Stimulated activated CD4-positive, alpha-beta T cell treated with anti-CD3 and anti-CD28 coated beads, Interleukin-4, amount 100 ng/mL, for 24 hours (primary cell): ENCODE data around the gene SUN3.

Experiments
- DNase-seq: peaks from one replicate; pipeline ENCODE4 v3.0.0-alpha.2; 2020

SUN3 gene, protein sequence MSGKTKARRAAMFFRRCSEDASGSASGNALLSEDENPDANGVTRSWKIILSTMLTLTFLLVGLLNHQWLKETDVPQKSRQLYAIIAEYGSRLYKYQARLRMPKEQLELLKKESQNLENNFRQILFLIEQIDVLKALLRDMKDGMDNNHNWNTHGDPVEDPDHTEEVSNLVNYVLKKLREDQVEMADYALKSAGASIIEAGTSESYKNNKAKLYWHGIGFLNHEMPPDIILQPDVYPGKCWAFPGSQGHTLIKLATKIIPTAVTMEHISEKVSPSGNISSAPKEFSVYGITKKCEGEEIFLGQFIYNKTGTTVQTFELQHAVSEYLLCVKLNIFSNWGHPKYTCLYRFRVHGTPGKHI

GRCh38 chr7:48028938-48029337 is at the start of gene SUN3:
Gene SUN3, minus strand, starts transcription at chr7:48029107. Its CDS starts 169 bp downstream, at chr7:48028938.
- DNase-seq, result no peak

GRCh38 chr7:48078470-48078869 is 49.6 kb upstream of the SUN3 start:
- DNase-seq, result no peak

DNA sequence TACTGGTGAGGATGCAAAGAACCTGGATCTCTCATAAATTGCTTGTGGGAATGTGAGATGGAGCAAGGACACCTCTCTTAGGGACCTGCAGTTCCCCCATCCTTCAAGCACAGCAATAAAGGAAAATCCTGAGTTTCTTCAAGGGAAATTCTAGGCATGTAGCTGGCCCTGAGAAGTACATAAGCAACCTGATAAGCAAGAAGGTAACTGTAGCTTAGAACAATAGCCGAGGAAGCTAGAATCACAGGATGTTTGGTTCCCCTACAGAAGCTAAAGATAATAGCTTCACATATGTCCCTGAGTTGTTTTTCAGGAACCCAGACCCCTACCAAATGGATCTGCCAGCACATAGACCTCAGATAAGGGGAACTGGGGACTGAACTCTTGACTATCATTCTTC is 48.5 kb upstream of the SUN3 start:
- no peak for DNase-seq

- no peak for DNase-seq
These were observed 45.3 kb upstream of the SUN3 start for GRCh38 chr7:48074204-48074654.

DNA sequence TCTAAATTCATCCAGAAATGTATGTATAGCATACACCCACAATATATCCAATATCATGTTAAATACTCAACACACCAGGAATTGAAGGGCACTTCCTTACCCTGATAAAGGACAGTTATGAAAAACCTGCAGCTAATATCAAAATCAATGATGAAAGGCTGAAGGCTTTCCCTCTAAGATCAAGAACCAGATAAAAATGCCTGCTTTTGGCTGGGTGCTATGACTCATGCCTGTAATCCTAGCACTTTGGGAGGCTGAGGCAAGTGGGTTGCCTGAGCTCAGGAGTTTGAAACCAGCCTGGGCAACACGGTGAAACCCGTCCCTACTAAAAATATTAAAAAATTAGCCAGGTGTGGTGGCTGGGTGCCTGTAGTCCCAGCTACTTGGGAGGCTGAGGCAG is 38.6 kb upstream of the SUN3 start:
- DNase-seq, result no peak

- no peak for DNase-seq
These were observed 35.1 kb upstream of the SUN3 start for GRCh38 chr7:48063985-48064384.

DNA sequence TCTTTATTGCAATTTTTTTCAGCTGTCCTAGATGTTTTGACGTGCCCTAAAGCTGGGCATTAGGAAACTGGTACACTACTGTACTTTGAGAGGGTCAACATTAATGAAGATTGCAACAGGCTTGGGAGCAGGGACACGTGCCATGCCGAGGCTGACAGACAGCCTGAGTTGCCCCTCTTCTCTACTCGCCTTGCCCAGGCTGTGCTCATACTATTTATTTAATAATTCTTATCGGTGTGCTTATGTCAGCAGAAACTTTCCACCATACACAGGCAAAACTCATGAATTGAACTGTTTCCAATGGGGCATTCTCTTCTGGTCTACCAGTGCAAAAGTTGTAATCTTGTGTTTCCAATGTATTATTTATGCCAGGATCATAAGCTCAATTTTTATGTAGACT is 30.8 kb upstream of the SUN3 start:
- no peak for DNase-seq

- DNase-seq, result no peak
These were observed 30.1 kb upstream of the SUN3 start for GRCh38 chr7:48058990-48059389.

DNA sequence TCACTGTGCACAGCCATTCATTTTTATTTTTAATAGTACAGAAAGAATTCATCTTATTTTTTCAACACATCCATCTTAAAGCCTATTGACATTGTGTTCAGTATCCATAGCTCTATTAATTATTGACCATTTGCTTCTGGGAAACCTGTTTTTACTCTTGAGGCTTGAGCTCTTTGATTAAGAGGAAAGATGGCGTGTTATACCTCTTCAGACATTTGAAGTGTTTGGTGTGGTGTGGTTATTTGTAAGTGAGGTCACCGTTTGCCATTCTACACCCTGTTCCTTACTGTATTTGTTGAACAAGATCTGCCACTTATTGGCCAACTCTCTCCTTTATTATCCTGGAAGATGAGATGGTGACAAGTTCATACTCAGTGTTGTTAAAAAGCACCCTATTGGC is 24.8 kb upstream of the SUN3 start:
- no peak for DNase-seq

DNA sequence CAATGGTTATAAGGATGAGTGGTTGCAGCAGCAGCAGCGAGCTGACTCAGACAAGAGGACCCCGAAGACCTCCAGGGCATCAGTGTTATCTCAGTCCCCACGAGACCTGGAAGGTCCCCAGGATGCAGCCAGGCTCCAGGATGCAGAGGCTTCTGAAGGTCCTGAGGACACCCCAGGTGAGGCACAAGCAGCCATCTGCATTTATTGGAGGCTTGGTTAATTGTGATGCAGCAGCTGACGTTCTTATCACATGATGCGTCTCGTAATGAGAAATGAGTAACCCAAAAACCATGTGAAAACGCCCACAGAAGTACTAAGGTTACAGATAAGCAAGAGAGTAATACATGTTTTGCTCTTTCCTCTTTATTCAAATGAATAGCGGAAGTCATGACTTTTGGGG is 23.8 kb upstream of the SUN3 start:
- peak; percentile 41 for DNase-seq

GRCh38 chr7:48049850-48050249 is 20.9 kb upstream of the SUN3 start:
- no peak for DNase-seq

DNA sequence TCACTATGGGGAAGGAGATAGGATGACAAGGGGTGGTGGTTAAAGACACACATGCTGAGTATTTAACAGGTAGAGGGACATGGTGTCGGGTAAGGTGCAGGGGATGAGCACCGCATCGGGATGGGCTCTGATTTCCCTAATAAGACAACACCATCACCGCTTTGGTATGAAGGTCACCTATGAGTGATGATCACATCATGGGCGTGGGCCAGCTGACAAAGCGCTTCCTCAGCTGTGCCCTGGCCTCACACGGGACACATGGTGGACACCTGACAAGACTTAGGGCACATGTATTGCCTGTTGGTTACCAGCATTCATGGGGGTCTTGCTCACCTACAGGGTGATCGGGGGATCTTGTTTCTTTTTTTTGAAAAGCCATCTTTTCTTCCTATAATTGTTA is 19.2 kb upstream of the SUN3 start:
- DNase-seq, result no peak

DNA sequence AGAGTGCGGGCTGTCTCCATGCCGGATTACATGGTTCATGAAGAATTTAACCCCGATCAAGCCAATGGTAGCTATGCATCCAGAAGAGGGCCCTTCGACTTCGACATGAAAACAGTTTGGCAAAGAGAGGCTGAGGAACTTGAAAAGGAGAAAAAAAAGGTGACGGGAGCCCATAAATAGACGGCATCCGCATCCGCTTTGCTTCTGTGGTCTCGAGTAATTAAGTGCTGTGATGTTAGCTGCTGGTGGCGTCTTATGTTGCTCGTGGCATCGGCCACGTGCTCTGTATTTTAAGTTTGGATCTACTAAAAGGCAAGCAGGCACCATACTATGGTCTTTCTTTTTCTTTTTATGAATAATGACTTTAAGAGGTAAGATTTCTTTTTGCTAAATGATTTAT is 17.6 kb upstream of the SUN3 start:
- DNase-seq, result no peak

DNA sequence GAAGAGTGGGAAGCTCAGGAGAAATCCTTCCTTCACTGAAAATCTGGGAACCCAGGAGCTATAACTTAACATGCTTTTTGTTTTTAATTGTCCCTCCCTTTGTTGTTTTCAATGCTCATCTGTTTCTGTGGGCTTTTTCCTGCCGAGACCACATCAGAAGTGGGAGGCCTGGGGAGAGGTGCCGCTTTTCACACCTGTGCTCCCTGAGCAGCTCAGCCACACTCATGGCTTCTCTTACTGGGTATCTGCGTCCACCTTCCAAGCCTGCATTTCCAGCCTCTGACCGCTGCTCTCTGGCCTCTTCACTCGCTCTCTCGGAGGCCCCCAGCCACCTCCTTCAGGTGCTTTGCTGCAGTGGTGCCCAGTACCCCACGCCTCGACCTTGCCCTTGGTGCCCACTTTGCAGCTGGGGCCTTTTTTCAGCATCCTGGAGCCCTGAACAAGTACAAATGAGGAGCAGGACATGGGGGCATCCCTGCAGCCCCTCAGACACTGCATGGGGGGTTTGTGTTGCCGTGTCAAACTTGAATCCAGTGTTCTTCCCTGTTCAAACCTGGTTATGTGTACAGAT is 16.4 kb upstream of the SUN3 start:
- no peak for DNase-seq

DNA sequence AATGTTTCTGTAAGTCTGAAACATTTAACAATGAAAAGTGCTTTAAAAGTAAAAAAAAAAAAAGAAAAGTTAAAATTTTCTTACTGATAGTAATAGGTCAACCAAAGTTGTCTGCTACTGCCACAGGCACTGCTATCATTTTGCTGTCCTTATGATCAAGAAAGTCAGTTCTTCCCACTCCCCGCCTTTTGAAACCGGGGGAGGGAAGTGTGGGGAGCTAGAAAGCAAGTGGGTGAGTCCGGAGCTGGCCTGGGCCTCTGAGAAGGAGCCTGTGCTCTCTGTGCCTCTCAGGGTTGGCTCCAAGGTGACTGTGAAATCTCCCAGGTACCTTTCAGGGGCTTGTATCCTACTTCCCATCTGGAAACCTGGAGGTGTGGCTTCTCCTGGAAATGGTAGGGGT is 13.7 kb upstream of the SUN3 start:
- DNase-seq, result no peak

DNA sequence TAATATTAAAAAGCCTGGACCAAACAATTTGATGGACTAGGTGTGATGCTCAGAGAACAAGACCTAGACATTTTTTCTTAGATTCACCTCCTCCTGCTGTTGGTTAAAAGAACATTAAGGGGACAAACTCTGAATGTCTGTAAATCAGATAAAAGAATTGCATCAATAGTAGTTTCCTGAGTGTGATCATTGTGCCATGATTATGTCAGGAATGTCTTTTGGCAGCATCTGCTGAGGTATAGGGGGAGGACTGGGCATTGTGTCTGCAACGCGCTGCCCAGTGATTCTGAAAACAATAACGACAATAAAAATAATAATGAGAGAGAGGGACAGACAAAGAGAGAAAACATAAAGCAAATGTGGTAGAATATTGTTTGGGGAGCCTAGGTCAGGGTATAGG is 13.3 kb upstream of the SUN3 start:
- DNase-seq, result no peak

DNA sequence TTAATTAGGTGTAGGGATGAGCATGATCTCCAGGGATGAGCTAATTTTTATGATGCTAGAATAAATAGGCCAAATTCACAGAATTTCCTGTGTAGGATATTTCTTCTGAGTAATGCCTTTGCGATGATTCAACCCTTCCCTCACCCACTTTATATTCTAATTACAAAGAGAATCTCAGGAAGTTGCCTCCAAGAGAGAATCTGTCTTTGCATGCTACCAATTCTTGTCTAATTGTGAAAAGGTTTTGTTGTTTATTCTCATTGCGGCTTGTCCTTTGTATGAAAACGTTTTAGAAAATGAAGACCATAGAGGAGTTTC is 12.7 kb upstream of the SUN3 start:
- no peak for DNase-seq

DNA sequence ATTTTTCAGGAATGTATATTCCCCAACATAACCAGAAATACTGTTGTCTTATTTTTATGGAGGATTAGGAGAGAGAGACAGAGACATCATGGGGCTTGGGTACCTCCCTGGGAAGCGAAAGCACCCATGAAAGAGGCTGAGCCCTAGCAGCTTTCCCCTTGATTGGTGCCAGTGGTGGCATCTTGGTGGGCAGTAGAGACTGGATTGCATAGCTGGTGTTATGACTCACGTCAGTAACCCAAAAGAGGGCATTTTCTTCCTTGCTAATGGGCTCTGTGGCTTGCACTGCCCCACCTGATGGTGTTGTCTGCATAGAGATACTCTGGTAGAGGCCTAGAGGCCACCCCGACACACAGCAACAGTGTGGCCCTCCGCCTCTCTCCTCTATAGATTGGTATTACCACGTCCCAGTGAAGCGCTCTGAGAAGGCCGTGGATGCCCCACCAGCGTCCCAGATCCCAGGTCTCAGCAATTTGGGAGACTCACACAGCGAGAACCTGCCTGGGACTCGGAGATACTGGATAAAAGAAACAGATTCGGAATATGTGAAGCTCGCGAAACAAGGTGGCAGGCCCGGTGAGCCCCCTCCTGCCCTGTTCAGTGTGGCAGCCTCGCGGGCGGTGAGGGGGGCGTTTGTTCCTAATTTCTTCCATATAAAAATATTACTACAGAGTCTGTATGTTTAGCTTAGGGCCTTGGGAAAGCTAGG is 12.2 kb upstream of the SUN3 start:
- no peak for DNase-seq

DNA sequence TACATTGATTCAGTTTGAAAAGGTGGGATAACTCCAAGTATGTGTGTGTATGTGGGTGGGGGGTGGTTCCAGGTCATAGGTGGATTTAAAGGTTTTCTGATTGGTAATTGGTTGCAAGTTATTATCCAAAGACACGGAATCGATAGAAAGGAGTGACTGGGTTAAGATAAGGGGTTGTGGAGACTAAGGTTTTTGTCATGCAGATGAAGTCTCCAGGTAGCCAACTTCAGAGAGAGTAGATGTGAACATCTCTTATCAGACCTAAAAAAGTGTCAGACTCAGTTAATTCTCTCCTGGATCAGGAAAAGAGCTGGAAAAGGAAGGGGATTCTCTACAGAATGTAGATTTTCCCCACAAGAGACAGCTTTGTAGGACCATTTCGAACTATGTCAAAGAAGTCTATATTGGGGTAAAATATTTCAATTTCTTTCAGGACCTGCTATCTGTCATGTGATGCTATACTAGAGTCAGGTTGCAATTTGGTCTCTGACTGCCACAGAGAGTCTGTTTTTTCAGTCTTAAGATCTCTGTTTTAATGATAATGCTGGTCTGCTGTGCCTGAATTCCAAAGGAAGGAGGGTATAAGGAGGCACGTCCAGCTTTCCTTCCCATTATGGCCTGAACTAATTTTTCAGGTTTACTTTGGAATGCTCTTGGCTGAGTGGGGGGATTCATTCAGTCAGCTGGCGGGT is 10.1 kb upstream of the SUN3 start:
- no peak for DNase-seq

DNA sequence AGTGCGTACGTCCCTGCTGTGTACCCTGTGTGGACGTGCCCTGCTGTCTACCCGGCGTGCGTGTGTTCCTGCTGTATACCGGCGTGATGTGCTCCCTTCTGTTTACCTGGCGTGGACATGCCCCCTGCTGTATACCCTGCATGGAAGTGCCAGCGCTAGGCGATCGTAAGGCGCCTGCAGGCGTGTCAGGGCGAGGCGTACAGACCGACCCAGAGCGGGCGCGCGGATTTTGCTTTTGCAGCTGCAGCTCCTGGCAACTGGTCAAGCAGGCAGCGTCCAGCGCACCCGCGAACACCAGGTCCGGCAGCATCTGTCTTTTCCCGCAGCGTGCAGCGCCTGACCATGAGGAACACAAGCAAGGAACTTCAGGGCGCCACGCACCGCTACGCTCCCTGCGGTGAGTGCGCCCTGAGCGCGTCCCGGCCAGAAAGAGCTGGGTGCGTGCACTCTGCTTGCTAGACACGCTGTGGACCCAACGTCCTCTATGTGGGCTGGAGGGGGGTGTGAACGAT is 7.1 kb upstream of the SUN3 start:
- no peak for DNase-seq

DNA sequence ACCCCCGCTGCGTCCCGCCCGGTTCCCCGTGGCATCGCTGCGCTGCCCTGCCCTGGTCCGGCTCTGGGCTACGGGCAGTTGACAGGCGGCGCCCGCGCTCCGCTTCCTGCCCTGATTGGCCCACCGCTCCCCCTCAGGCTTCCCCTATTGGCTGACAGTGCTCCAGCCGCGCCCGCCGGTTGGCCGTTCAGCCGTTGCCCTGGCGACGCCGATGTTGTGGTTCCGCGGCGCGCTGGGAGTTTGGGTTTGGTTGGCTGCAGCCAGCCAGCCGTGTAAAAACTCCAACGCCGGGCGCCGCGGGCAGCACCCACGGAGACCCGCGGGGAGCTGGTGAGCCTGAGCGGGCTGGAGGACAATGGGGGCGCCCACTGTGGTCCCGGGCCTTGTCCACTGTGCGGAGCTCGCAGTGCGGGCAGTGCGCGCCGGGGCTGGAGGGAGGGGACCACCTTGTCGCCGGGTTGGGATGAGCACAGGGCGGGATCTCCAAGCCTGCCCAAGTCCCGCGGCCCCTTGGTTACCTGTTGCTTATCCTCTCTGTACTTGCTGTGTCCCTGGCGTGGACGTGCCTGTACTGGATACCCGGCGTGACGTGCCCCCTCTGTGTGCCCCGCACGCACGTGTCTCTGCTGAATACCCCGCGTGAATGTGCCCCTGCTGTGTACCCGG is 6.5 kb upstream of the SUN3 start, which contains the start of gene C7orf57:
TSS of gene C7orf57 (plus strand) at position 243 of the 666 bp plus-strand sequence. CDS start 766 bp downstream, outside the sequence.
- DNase-seq, result peak; percentile 90

DNA sequence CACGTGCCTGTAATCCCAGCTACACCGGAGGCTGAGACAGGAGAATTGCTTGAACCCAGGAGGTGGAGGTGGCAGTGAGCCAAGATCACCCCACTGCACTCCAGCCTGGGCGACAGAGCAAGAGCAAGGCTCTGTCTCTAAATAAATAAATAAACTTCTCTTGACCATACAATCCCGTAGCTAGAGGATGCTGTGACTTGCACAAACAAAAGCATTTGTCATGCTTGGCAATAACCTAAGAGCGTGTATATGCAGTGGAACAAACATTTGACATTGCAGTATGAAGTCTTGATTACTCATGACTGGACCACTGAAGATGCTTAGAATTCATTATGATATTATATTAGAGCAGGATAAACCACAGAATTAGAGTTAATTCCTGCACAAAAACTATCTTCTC is 5.0 kb upstream of the SUN3 start:
- no peak for DNase-seq

GRCh38 chr7:48031111-48031510 is 2.2 kb upstream of the SUN3 start:
- no peak for DNase-seq
